Measurements from ENCODE around the gene SFTPB.

DNA sequence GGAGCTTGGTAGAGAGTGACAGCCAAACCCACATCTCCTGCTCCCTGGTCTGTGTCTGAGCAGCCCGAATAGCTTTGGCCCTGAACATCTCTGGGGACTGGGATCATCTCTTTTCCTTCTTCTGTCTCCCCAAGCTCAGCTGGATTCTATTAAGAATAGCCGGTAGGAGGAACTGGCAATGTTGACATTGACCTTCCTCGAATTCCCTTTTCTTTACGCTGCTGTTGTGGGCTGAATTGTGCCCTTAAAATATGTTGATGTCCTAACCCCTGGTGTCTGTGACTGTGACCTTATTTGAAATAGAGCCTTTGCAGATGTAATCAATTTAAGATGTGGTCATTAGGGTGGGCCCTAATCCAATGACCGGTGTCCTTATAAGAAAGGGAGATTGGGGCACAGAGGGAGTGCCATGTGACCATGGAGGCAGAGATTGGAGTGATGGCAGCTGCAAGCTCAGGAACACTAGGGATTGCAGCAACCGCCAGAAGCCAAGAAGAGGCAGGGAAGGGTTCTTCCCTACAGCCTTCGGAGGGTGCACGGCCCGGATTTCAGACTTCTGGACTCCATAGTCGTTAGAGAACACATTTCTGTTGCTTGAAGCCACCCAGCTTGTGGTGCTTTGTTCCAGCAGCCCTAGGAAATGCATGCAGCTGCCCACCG lies 5.8 kb upstream of the SFTPB start:
- TF ChIP-seq, protein P1, sequence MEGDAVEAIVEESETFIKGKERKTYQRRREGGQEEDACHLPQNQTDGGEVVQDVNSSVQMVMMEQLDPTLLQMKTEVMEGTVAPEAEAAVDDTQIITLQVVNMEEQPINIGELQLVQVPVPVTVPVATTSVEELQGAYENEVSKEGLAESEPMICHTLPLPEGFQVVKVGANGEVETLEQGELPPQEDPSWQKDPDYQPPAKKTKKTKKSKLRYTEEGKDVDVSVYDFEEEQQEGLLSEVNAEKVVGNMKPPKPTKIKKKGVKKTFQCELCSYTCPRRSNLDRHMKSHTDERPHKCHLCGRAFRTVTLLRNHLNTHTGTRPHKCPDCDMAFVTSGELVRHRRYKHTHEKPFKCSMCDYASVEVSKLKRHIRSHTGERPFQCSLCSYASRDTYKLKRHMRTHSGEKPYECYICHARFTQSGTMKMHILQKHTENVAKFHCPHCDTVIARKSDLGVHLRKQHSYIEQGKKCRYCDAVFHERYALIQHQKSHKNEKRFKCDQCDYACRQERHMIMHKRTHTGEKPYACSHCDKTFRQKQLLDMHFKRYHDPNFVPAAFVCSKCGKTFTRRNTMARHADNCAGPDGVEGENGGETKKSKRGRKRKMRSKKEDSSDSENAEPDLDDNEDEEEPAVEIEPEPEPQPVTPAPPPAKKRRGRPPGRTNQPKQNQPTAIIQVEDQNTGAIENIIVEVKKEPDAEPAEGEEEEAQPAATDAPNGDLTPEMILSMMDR (conservative IDR thresholded peaks at IDR 0.05): no peak
- TF ChIP-seq EZH2 (IDR thresholded peaks at IDR 0.05; ENCODE audit: low read depth): no peak

All from PC-9 (cell line).